Left ventricle myocardium inferior (tissue), 1 donor: ENCODE data around the gene EPHA5. TPM values are rescaled to one million over a fixed set of nuclear protein-coding genes. Genes with fewer than 3 reads are reported as not detected.

ENCODE experiments used
- DNase-seq: peaks from one replicate; pipeline ENCODE4 v3.0.0-alpha.2; 2020
- H3K27ac ChIP-seq: fragments of 200-600 bp; replicated peaks from 2 replicates; pipeline ENCODE4 v1.8.0; 2021
- H3K27me3 ChIP-seq: fragments of 200-600 bp; 2 replicates; pipeline ENCODE4 v1.8.0; 2021; ENCODE audit warnings: low read depth
- H3K36me3 ChIP-seq: fragments of 200-600 bp; 2 replicates; pipeline ENCODE4 v1.8.0; 2021
- H3K4me1 ChIP-seq: fragments of 200-600 bp; 2 replicates; pipeline ENCODE4 v1.8.0; 2021
- H3K4me3 ChIP-seq: fragments of 200-600 bp; 2 replicates; pipeline ENCODE4 v1.8.0; 2021; ENCODE audit warnings: mild to moderate bottlenecking, moderate library complexity
- H3K9me3 ChIP-seq: fragments of 200-600 bp; replicated peaks from 2 replicates; pipeline ENCODE4 v1.8.0; 2021
- intact Hi-C: fragments of 100-400 bp; cut with micrococcal nuclease; formaldehyde crosslinking; loops from one replicate; pipeline ENCODE4 v1.11.0; 2022
- total RNA-seq: library from RNA; stranded (reverse); fragmentation: NEBNext Ultra II Directional; extraction: Animal tissue kit (Norgen Biotek cat#: 25700); gene quantifications from one replicate; pipeline ENCODE4 v1.2.1, GENCODE V29; 2021
- TF ChIP-seq, protein P1 (sequence below): fragments of 200-600 bp; IDR thresholded peaks from 2 replicates; pipeline ENCODE4 v1.8.0; 2021; ENCODE audit warnings: antibody characterized with exemption, mild to moderate bottlenecking, borderline replicate concordance
- donor health status: DM: no; HTN: yes; CAD: no; lungs with severe emphysema.

Gene EPHA5
- total RNA-seq, 1 donor from 2014 or later = not detected

DNA sequence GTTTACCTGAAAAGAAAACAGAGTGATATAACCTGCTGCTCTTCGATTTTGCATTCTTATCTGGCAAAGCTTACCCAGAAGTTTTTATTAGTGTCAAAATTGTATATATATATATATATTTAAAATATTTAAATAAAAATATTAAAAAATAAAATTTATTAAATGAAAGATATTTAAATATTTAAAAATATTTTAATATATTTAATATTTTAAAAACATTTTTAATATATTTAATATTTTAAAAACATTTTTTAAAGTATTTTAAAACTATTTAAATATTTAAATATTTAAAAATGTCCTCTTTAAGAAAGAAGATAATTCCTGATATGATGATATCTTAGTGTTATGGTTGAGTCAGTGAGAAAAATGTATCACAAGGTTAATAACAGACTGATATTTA is 317.2 kb downstream of the EPHA5 start:
- Histone ChIP-seq H3K4me1 (no peaks in the 10 kb centered on the region), H3K27ac (no peak overlapping the region), H3K27me3 (no peaks in the 10 kb centered on the region), H3K4me3 (no peak overlapping the region), H3K36me3 (no peaks in the 10 kb centered on the region), H3K9me3 (no peaks in the 10 kb centered on the region)
- TF ChIP-seq, protein P1, sequence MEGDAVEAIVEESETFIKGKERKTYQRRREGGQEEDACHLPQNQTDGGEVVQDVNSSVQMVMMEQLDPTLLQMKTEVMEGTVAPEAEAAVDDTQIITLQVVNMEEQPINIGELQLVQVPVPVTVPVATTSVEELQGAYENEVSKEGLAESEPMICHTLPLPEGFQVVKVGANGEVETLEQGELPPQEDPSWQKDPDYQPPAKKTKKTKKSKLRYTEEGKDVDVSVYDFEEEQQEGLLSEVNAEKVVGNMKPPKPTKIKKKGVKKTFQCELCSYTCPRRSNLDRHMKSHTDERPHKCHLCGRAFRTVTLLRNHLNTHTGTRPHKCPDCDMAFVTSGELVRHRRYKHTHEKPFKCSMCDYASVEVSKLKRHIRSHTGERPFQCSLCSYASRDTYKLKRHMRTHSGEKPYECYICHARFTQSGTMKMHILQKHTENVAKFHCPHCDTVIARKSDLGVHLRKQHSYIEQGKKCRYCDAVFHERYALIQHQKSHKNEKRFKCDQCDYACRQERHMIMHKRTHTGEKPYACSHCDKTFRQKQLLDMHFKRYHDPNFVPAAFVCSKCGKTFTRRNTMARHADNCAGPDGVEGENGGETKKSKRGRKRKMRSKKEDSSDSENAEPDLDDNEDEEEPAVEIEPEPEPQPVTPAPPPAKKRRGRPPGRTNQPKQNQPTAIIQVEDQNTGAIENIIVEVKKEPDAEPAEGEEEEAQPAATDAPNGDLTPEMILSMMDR = no peak
- DNase-seq = no peak
- intact Hi-C loops = no loop called here

DNA sequence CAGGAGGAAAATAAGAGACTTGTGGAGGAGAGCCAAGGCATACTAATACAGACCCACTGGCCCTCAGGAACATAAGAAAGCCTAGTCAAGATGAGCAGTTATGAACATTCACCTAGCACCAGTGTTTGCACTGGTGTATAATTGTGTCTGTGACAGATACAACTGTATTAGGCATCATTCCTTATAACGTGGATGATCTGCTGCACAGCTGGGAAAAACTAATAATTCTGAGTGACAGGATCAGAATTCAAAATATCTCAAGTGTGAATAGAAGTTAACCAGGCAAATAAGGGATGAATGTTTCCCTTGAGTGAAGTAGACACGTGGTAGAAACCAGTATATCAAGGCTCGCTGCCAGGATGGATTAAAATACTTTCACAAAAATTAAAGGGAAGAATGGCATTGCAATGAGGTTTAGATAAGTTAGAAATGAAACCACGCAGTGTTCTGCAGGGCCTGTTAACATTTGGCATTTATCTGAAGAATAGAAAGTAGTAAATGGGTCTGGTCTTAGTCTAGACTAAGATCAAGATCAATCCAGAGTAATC is 325.9 kb downstream of the EPHA5 start:
- no peak overlapping the region for H3K27ac ChIP-seq
- intact Hi-C loops = no loop called here
- no peaks in the 10 kb centered on the region for H3K9me3 ChIP-seq
- no peak for DNase-seq
- H3K4me1 ChIP-seq = no peaks in the 10 kb centered on the region
- H3K27me3 ChIP-seq = no peaks in the 10 kb centered on the region
- H3K36me3 ChIP-seq = no peaks in the 10 kb centered on the region
- TF ChIP-seq, protein P1 = no peak
- no peak overlapping the region for H3K4me3 ChIP-seq

DNA sequence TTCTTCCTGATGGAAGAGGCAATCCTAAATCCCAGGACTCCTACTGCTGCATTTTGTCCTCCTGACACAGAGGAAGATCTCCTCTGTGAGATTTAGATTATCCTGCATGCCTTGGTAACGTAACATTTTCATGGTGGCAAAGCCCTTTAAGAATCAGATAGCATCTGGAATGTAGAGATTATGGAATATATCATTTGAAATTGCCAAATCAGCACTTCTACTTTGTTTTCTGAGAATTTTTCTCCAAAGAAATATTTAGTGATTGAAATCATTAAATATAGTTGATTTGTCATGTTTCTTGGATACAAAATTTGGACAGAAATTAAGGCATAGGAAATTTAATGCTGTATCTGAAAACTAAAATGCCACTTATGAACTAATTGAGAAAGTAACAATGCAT is 326.9 kb downstream of the EPHA5 start:
- Histone ChIP-seq H3K27me3 (no peaks in the 10 kb centered on the region), H3K36me3 (no peaks in the 10 kb centered on the region), H3K9me3 (no peaks in the 10 kb centered on the region), H3K4me1 (no peaks in the 10 kb centered on the region), H3K4me3 (no peak overlapping the region), H3K27ac (no peak overlapping the region)
- TF ChIP-seq, protein P1 = no peak
- intact Hi-C loops = no loop called here
- no peak for DNase-seq

DNA sequence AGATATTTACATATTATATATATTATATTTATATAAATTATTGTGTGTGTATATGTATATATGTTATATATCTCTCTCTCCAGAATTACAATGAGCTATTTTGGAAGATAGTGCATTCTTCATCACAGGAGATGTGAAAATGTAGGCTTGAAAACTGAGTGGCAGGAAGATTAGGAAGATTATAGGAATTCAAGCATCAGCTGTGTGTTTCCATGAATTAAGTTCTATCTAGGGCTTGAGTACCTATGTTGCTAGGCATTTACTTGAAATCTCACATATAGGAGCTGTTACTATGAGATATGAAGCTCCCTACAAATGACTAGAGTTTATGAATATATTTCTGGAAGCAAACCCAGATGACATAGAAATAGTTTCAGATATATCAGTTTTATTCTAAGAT is 328.7 kb downstream of the EPHA5 start:
- no peaks in the 10 kb centered on the region for H3K27me3 ChIP-seq
- TF ChIP-seq, protein P1 = no peak
- H3K4me1 ChIP-seq = no peaks in the 10 kb centered on the region
- no peak overlapping the region for H3K27ac ChIP-seq
- H3K36me3 ChIP-seq = no peaks in the 10 kb centered on the region
- no peak for DNase-seq
- intact Hi-C loops = no loop called here
- H3K4me3 ChIP-seq = no peak overlapping the region
- no peaks in the 10 kb centered on the region for H3K9me3 ChIP-seq

DNA sequence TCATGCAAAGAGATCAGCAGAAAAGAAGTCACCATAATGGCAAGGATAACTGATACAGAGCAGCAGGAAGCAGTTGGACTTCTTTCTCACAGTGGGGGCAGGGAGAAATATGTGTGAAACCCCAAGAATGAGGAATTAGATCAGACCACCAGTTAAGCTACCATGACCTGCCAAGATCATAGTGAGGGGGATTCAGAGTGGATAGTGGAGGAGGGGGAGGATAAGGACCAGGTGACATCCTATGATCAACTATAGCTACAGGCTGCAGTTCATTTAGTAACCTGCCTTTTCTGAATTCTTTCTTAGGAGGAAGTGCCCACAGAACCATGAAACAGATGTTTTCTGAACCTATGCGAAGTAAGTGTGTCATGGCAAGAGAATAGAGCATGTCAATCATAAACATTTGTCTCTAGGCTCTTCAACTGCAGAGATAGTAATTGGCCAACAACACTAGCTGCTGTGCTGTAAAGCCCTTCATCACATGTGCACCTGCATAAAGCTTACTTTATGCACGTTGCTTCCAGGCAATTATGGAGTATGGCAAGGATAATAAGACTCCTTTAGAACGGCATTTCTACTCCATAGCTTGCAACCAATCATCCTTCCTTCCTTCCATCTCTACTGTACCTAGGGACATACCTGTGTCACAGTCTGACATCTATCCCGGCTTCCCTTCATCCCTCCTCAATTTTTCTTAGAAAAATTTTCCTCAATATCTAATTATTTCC is 329.7 kb downstream of the EPHA5 start:
- H3K27ac ChIP-seq = no peak overlapping the region
- H3K27me3 ChIP-seq = no peaks in the 10 kb centered on the region
- H3K4me1 ChIP-seq = no peaks in the 10 kb centered on the region
- H3K9me3 ChIP-seq = no peaks in the 10 kb centered on the region
- no peak for DNase-seq
- intact Hi-C loops = no loop called here
- H3K36me3 ChIP-seq = no peaks in the 10 kb centered on the region
- TF ChIP-seq, protein P1 = no peak
- no peak overlapping the region for H3K4me3 ChIP-seq
